K562 (cell line): ENCODE results near the gene DPYSL3. TPM values are rescaled to one million over a fixed set of nuclear protein-coding genes. Genes with fewer than 3 reads are reported as not detected.

Source experiments
- ATAC-seq: fragments of 200-7000 bp; cut with Tn5 transposase; 3 replicates; pipeline ENCODE4 v1.9.1; 2020; ENCODE audit warnings: moderate library complexity
- BruUV-seq: library from RNA; stranded (reverse); fragments of 400-500 nt; replicated peaks from 2 replicates; lab custom pipeline; 2021; lab: Mats Ljungman, UMichigan
- CTCF ChIA-PET: fragments of 300-600 bp; formaldehyde crosslinking; extraction: SDS; loops from one replicate; lab custom pipeline; 2021; ENCODE audit warnings: low intra/inter-chr PET ratio; lab: Yijun Ruan, JAX
- POLR2A ChIA-PET: fragments of 300-600, 350-650 bp; sonication (Branson Sonifier 250); formaldehyde crosslinking; extraction: SDS; loops from one replicate; lab custom pipeline; 2021; ENCODE audit warnings: antibody characterized with exemption, inconsistent platforms; lab: Yijun Ruan, JAX
- DNase-seq, 4 experiments: peaks; one replicate each; pipeline versions ENCODE4 v3.0.0 to v3.0.0-alpha.2; 2011 to 2018; ENCODE audit warnings: low spot score in 3 of 4, mixed read lengths in 3 of 4; ENCODE audit errors: extremely low read depth in 1 of 4
- FAIRE-seq: peaks from 2 replicates; lab custom pipeline; 2011; peaks lifted over from hg19 to GRCh38; lab: Jason Lieb, UNC
- H2AFZ ChIP-seq: 2 replicates; pipeline ENCODE4 v1.6.0; 2011; ENCODE audit warnings: low read depth, low read length, control low read depth, inconsistent platforms
- H3K27ac ChIP-seq: fragments of 200-600 bp; 3 replicates; pipeline ENCODE4 v1.8.0; 2011; ENCODE audit warnings: low read depth, mild to moderate bottlenecking, control low read depth, inconsistent platforms, low read length, moderate library complexity, mixed read lengths; ENCODE audit errors: extremely low read depth
- H3K27me3 ChIP-seq, 2 experiments: fragments of 300-600 bp in 1 of 2; 2 replicates in 1 of 2; 3 replicates in 1 of 2; pipeline versions ENCODE4 v1.6.0 to v1.8.0; 2011; ENCODE audit warnings: inconsistent platforms in 2 of 2, low read length in 2 of 2, mild to moderate bottlenecking in 1 of 2, mixed read lengths in 1 of 2, moderate library complexity in 1 of 2; ENCODE audit not compliant: control insufficient read depth in 2 of 2, insufficient read depth in 2 of 2
- H3K36me3 ChIP-seq: fragments of 300-600 bp; 3 replicates; pipeline ENCODE4 v1.8.0; 2011; ENCODE audit warnings: mild to moderate bottlenecking, low read length, inconsistent platforms; ENCODE audit not compliant: control insufficient read depth, insufficient read depth
- H3K4me1 ChIP-seq, 2 experiments: fragments of 200-600 bp in 1 of 2; replicated peaks in 1 of 2; 2 replicates in 1 of 2; 3 replicates in 1 of 2; pipeline versions ENCODE4 v1.5.1 to v1.8.0; 2011; ENCODE audit warnings: inconsistent platforms in 2 of 2, low read length in 2 of 2, mild to moderate bottlenecking in 1 of 2, mixed read lengths in 1 of 2, moderate library complexity in 1 of 2; ENCODE audit not compliant: control insufficient read depth in 2 of 2, insufficient read depth in 2 of 2
- H3K4me2 ChIP-seq: 2 replicates; pipeline ENCODE4 v1.6.1; 2011; ENCODE audit warnings: low read length, control low read depth, inconsistent platforms, mixed read lengths; ENCODE audit not compliant: insufficient read depth
- H3K4me3 ChIP-seq: fragments of 200-600 bp; sonication (generic), shearing (Covaris generic); 2 replicates; pipeline ENCODE4 v1.5.1; 2016; ENCODE audit warnings: control low read depth, inconsistent platforms
- H3K79me2 ChIP-seq: fragments of 200-600 bp; 3 replicates; pipeline ENCODE4 v1.8.0; 2011; ENCODE audit warnings: low read length, inconsistent platforms; ENCODE audit not compliant: control insufficient read depth, insufficient read depth
- H3K9ac ChIP-seq, 2 experiments: 2 replicates each; pipeline versions ENCODE4 v1.6.0 to v1.6.1; 2011; ENCODE audit warnings: low read depth in 2 of 2, low read length in 2 of 2, control low read depth in 1 of 2, inconsistent platforms in 1 of 2, mild to moderate bottlenecking in 1 of 2, mixed read lengths in 1 of 2; ENCODE audit not compliant: insufficient read depth in 1 of 2
- H3K9me1 ChIP-seq: one replicate; pipeline ENCODE4 v1.6.0; 2011; ENCODE audit warnings: inconsistent platforms, mild to moderate bottlenecking, low read length, moderate library complexity; ENCODE audit not compliant: control insufficient read depth, insufficient read depth
- H3K9me3 ChIP-seq: replicated peaks from 2 replicates; pipeline ENCODE4 v1.5.1; 2011; ENCODE audit warnings: low read depth, low read length, inconsistent platforms; ENCODE audit not compliant: control insufficient read depth, insufficient read depth
- H4K20me1 ChIP-seq: replicated peaks from 2 replicates; pipeline ENCODE4 v1.6.1; 2011; ENCODE audit warnings: low read length, inconsistent platforms, mixed read lengths; ENCODE audit not compliant: control insufficient read depth, insufficient read depth
- CC2D1A ChIP-seq: fragments of 450-650 bp; IDR thresholded peaks from 2 replicates; pipeline ENCODE4 v1.6.1; 2017; ENCODE audit warnings: mild to moderate bottlenecking
- CREB5 ChIP-seq: fragments of 250-450 bp; sonication (Bioruptor Pico); IDR thresholded peaks from 2 replicates; pipeline ENCODE4 v1.5.0; 2020; ENCODE audit warnings: mild to moderate bottlenecking
- CTBP1 ChIP-seq: fragments of 450-650 bp; IDR thresholded peaks from 2 replicates; pipeline ENCODE4 v1.6.1; 2016; ENCODE audit warnings: borderline replicate concordance
- DPF2 ChIP-seq: fragments of 450-650 bp; IDR thresholded peaks from 2 replicates; pipeline ENCODE4 v1.6.1; 2016
- ETS1 ChIP-seq: conservative IDR thresholded peaks from 2 replicates; pipeline ENCODE4 v1.6.1; 2011; ENCODE audit warnings: low read depth, mild to moderate bottlenecking, low read length; ENCODE audit not compliant: control insufficient read depth
- JUND ChIP-seq, 2 experiments: IDR thresholded peaks; 2 replicates in 1 of 2; 3 replicates in 1 of 2; pipeline ENCODE4 v1.6.1; 2011; ENCODE audit warnings: borderline replicate concordance in 2 of 2, low read depth in 2 of 2, low read length in 2 of 2, improper control_type of control experiment in 1 of 2, missing biosample characterization in 1 of 2, missing genetic modification characterization in 1 of 2, missing genetic modification reagents in 1 of 2
- NR2C1 ChIP-seq, 2 experiments: fragments of 450-650 bp; IDR thresholded peaks; 2 replicates each; pipeline ENCODE4 v1.6.1; 2017; ENCODE audit warnings: mild to moderate bottlenecking in 2 of 2, antibody characterized with exemption in 1 of 2, inconsistent platforms in 1 of 2, missing compliant biosample characterization in 1 of 2, missing genetic modification characterization in 1 of 2
- RNF2 ChIP-seq: sonication (generic); IDR thresholded peaks from 2 replicates; pipeline ENCODE4 v1.6.1; 2016
- TAF7 ChIP-seq: fragments of 450-650 bp; IDR thresholded peaks from 2 replicates; pipeline ENCODE4 v1.6.1; 2016; ENCODE audit warnings: missing genetic modification characterization, missing compliant biosample characterization
- ZNF143 ChIP-seq: sonication (generic); formaldehyde crosslinking; IDR thresholded peaks from 2 replicates; pipeline ENCODE4 v1.9.0; 2022; ENCODE audit warnings: mild to moderate bottlenecking, missing genetic modification reagents
- ZNF778 ChIP-seq: fragments of 450-650 bp; formaldehyde crosslinking; IDR thresholded peaks from 2 replicates; pipeline ENCODE4 v1.4.0; 2020; ENCODE audit warnings: mild to moderate bottlenecking, moderate library complexity
- WGBS: fragments of 100-300 bp; shearing (Covaris generic); methylation state at CpG from one replicate; pipeline ENCODE4 v1.1.6; 2016; ENCODE audit warnings: low coverage, mixed read lengths; ENCODE audit not compliant: insufficient coverage; ENCODE audit errors: missing lambda C conversion rate; 5-methylcytosine and 5-hydroxymethylcytosine counted together
- in situ Hi-C: fragments of 300-500 bp; cut with MboI; formaldehyde crosslinking; loops from 4 replicates; pipeline ENCODE4 v1.15.0; 2018; ENCODE audit warnings: inconsistent platforms, mixed read lengths
- intact Hi-C: fragments of 100-400 bp; cut with micrococcal nuclease; formaldehyde crosslinking; loops from 2 replicates; pipeline ENCODE4 v1.14.2; 2022
- polyA plus RNA-seq, 8 experiments: library from polyadenylated mRNA; depleted of rRNA in 4 of 8; stranded (reverse) in 5 of 8; unstranded in 3 of 8; fragments of >200 nt; fragmentation: Nextera tagmentation in 2 of 8; fragmentation: Illumina TruSeq in 1 of 8; extraction: Ambion mirVana in 2 of 8; extraction: Trizol in 1 of 8; gene quantifications; 2 replicates each; pipeline versions ENCODE4 v1.2.1 to v1.2.3, GENCODE V29; 2011 to 2014; ENCODE audit warnings: inconsistent platforms in 1 of 8, missing spikeins in 1 of 8
- total RNA-seq, 7 experiments: library from RNA; depleted of rRNA in 6 of 7; stranded (reverse); fragments of >200 nt in 6 of 7; fragmentation: Illumina TruSeq in 2 of 7; extraction: Trizol in 2 of 7; gene quantifications; 2 replicates each; pipeline versions ENCODE4 v1.2.1 to v1.2.3, GENCODE V29; 2011 to 2021; ENCODE audit warnings: low replicate concordance in 1 of 7
- TF ChIP-seq, protein P1 (sequence below): fragments of 250-450 bp; sonication (Bioruptor Pico); IDR thresholded peaks from 2 replicates; pipeline ENCODE4 v1.4.0; 2020
- TF ChIP-seq, protein P2 (sequence below): sonication (generic); formaldehyde crosslinking; IDR thresholded peaks from 2 replicates; pipeline ENCODE4 v1.8.1; 2023; ENCODE audit warnings: mild to moderate bottlenecking, missing genetic modification reagents

DPYSL3 gene
- total and polyA plus RNA-seq, 9 of the 15 experiments (the other 6 are each of a cell fraction or from before 2014, with no cell fraction given), result 0.07 to 0.55 TPM; not detected in 7

GRCh38 chr5:147538236-147538635 is 28.4 kb upstream of the DPYSL3 start (continued):
- TF ChIP-seq JUND (IDR thresholded peaks at IDR 0.05; ENCODE audit: borderline replicate concordance, low read depth, low read length), result no peak
- TF ChIP-seq JUND (tag; IDR thresholded peaks at IDR 0.05; ENCODE audit: borderline replicate concordance, low read depth, low read length), result no peak
- TF ChIP-seq RNF2, result no peak
- no peak for TF ChIP-seq NR2C1 (IDR thresholded peaks at IDR 0.05)
- no peak for TF ChIP-seq NR2C1 (tag; IDR thresholded peaks at IDR 0.05)
- TF ChIP-seq ZNF143 (CRISPR knock-in tag), result no peak
- no peak for TF ChIP-seq CTBP1
- no peak for TF ChIP-seq CREB5 (CRISPR knock-in tag)
- no peak for TF ChIP-seq CC2D1A
- TF ChIP-seq ZNF778 (CRISPR knock-in tag), result no peak
- no peak for TF ChIP-seq TAF7 (tag)

GRCh38 chr5:147534172-147534951 is 24.5 kb upstream of the DPYSL3 start:
- WGBS, result 0% methylated on average over 3 of the region's 3 CpGs
- no peak overlapping the region for H2AFZ ChIP-seq
- no peak overlapping the region for H3K9ac ChIP-seq
- in situ Hi-C loops, result no loop called here
- ChIA-PET POLR2A (no interaction called here), CTCF (no interaction called here)
- H3K27ac ChIP-seq, result no peak overlapping the region
- intact Hi-C loops, result no loop called here
- H3K79me2 ChIP-seq, result no peaks in the 10 kb centered on the region
- H3K9me1 ChIP-seq, result no peaks in the 10 kb centered on the region
- no peak for ATAC-seq
- no peak for DNase-seq
- no peaks in the 10 kb centered on the region for H3K4me1 ChIP-seq
- no peaks in the 10 kb centered on the region for H3K9me3 ChIP-seq
- no peaks in the 10 kb centered on the region for H4K20me1 ChIP-seq
- no peak overlapping the region for H3K4me3 ChIP-seq
- no TSS peak for BruUV-seq
- no peaks in the 10 kb centered on the region for H3K27me3 ChIP-seq
- FAIRE-seq, result no peak
- no peaks in the 10 kb centered on the region for H3K36me3 ChIP-seq
- no peak overlapping the region for H3K4me2 ChIP-seq
- TF ChIP-seq, protein P1, sequence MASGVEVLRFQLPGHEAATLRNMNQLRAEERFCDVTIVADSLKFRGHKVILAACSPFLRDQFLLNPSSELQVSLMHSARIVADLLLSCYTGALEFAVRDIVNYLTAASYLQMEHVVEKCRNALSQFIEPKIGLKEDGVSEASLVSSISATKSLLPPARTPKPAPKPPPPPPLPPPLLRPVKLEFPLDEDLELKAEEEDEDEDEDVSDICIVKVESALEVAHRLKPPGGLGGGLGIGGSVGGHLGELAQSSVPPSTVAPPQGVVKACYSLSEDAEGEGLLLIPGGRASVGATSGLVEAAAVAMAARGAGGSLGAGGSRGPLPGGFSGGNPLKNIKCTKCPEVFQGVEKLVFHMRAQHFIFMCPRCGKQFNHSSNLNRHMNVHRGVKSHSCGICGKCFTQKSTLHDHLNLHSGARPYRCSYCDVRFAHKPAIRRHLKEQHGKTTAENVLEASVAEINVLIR, result no peak
- TF ChIP-seq ETS1, result no peak
- TF ChIP-seq, protein P2, sequence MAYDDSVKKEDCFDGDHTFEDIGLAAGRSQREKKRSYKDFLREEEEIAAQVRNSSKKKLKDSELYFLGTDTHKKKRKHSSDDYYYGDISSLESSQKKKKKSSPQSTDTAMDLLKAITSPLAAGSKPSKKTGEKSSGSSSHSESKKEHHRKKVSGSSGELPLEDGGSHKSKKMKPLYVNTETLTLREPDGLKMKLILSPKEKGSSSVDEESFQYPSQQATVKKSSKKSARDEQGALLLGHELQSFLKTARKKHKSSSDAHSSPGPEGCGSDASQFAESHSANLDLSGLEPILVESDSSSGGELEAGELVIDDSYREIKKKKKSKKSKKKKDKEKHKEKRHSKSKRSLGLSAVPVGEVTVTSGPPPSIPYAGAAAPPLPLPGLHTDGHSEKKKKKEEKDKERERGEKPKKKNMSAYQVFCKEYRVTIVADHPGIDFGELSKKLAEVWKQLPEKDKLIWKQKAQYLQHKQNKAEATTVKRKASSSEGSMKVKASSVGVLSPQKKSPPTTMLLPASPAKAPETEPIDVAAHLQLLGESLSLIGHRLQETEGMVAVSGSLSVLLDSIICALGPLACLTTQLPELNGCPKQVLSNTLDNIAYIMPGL (CRISPR knock-in tag), result no peak
- no peak for TF ChIP-seq DPF2
